HG03196 (cell line): Measurements from ENCODE around the gene DAAM2.

Source experiments
- ATAC-seq: cut with Tn5 transposase; IDR thresholded peaks from one replicate; pipeline ENCODE4 v1.9.1; 2021; ENCODE audit not compliant: unreplicated experiment

DAAM2 gene

GRCh38 chr6:39816747-39817146 is 24.6 kb downstream of the DAAM2 start:
- ATAC-seq = no peak

DNA sequence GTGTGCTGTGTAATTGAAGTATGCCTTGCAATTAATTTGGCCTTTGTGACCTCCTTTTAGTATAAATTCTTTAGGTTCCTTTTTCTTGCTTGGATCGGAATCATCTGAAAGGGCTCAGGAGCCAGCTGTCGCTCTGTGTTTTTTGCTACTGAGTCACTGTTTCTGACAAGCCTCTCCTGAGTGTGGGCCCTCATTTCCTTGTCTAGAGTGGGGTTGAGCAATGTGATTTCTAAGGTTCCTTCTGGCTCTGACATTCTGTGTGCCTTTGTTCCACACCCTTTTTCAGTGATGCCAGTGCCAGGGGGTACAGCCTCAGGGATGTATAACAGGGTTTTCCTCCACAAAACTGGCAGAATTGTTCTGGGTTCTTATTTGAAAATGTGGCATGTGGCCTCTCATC is 26.5 kb downstream of the DAAM2 start:
- ATAC-seq = no peak

GRCh38 chr6:39819228-39819627 is 27.1 kb downstream of the DAAM2 start:
- no peak for ATAC-seq

DNA sequence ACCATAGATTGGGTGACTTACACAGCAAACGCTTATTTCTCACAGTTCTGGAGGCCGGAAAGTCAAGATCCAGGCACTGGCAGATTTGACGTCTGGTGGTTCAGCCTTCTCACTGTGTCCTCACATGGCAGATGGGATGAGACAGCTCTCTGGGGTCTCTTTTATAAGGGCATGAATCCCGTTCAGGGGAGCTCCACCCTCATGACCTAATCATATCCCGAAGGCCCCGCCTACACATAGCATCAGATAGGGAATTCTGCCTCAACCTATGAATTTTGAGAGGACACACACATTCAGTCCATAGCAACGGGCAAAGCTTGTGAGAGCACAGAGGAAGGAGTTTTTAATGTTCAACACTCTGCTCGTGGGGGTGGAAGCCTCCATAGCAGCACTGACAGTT is 27.5 kb downstream of the DAAM2 start:
- no peak for ATAC-seq

DNA sequence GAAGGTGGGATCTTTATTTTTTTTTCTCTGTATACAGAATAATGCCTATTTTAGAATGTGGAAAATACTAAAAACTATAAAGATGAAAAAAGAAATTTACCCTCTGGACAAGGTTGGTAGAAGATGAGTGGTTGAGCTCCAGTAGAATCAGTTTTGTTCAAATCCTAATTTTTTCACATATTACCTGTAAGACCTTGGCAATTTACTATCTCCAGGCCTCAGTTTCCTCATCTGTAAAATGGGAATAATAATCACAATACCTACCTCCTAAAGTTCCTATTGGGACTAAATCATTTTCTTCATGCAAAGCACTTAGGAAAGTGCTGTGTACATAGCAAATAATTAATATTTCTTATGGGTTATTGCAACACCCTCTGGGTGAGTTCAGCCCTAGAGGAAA is 28.4 kb downstream of the DAAM2 start:
- ATAC-seq = no peak

GRCh38 chr6:39821046-39821740 is 29.0 kb downstream of the DAAM2 start:
- ATAC-seq = no peak

DNA sequence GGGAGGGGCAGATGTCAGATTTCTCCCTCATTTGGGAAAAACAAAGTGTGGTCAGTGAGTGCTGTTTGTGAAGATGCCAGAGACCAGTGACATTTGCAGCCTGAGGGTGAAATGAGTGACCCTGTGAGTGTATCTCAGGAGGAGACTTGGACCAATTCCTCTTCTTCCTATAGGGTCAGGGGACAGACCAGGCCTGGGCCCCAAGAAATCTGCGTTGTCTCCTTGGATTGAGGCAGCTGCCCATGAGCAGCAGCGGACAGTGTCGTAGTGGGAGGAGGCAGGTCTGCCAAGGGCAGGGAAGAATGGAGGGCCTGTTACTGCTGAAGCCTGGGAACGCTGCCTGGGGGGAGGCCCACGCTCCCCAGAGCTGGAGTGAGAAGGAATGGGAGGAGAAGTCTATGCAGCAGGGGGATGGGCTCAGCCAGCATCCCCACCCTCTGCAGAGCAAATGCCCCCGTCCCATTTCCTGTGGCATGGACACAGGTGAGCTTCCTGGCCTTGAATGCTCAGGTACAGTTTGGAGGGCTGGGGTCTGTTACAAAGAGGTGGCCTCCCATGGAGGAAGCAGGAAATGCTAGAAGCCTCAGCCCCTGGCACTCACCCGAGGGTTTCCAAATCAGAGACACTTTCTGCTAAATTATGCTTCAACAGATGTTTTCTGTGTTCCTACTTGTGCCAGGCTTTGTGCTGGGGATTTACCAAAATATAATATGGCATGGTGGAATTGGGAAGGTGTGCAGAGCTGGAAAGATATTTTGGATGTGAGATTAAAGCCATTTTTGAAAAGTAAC is 29.8 kb downstream of the DAAM2 start:
- no peak for ATAC-seq

GRCh38 chr6:39822846-39823815 is 31.0 kb downstream of the DAAM2 start:
- ATAC-seq = no peak

DNA sequence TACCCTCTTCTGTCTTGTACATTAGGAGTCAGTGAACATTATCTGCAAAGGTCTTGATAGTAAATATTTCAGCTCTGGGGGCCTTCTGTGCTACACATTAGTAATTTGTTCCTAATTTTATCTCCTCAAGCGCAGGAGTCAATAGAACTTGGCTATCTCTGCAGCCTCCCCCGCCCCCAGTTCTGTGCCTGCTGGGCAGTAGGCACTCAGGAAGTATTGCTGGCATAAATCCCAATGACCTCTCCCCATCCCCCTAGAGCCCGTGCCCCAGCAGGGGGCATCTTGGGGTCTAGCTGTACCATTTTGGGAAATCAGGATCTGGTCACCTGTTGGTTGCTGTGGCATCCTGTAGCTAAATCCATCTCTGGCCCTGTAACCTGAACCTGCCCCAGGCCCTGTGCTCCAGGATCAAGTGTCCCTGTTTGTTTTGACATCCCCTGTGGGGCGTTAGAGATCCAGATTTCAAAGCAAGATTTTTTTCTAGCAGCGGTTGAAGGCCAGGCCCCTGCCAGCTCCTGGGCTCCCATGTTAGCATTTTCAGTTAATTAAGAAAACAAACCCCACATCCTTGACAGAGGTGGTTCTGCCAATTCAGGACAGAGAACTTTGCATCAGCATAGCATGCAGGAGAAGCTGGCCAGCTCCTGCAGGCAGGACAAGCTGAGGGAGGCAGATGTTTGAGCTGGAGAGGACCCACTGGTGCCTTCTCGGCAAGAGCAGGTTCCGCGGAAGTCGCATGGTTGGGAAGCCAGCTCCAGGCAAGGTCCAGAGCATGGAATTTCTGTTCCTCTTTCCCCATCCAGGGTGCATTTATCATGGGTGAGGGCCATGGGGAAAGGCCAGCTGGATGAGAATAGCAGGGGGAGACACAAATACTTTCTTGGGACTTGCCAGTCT is 32.1 kb downstream of the DAAM2 start:
- ATAC-seq = no peak

DNA sequence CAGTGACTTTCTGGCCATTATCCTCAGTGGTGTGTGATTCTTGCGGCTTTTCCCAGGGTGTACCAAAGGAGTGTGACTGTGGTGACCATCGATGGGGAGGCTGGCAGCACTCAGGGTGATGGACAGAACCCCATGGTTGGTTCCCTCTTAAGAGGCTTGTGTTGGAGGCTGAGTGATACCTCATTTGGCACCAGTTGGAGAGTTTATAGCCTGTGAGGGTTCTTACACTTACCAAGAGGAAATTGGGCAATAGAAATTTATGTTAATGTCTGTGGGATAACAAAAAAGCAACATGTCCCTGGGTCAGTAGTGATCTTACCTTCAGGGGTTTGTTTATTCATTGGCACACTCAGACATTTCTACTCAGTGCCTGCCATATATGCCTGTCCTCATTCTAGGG is 37.2 kb downstream of the DAAM2 start:
- ATAC-seq = no peak

GRCh38 chr6:39830444-39830843 is 38.3 kb downstream of the DAAM2 start:
- no peak for ATAC-seq

GRCh38 chr6:39831701-39832100 is 39.5 kb downstream of the DAAM2 start:
- ATAC-seq = no peak

GRCh38 chr6:39834278-39834677 is 42.1 kb downstream of the DAAM2 start:
- no peak for ATAC-seq

- no peak for ATAC-seq
These were observed 42.7 kb downstream of the DAAM2 start for GRCh38 chr6:39834866-39835265.

DNA sequence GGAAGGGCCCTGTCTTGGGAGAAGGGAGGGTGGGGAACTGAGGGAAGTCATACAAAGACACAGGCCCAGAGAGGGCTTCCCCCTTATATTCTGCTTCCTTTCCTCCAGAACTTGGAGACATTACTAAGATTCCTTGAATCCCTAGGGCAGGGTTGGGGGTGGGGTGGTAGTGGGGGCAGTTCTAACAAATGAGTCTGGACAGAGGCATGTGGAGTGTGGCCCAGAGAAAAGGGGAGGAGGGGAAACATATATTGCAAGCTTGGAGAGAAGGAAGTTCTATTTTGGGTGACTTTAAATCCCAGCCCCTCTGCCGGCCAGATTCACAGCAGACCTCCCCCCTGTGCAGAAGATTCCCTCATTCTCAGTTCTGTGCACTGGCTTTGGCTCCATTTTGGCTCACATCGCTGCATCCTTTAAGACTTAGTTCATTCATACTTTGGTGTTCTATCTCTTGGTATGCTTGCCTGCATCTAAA is 43.7 kb downstream of the DAAM2 start:
- no peak for ATAC-seq

GRCh38 chr6:39836606-39837005 is 44.4 kb downstream of the DAAM2 start:
- ATAC-seq = no peak

DNA sequence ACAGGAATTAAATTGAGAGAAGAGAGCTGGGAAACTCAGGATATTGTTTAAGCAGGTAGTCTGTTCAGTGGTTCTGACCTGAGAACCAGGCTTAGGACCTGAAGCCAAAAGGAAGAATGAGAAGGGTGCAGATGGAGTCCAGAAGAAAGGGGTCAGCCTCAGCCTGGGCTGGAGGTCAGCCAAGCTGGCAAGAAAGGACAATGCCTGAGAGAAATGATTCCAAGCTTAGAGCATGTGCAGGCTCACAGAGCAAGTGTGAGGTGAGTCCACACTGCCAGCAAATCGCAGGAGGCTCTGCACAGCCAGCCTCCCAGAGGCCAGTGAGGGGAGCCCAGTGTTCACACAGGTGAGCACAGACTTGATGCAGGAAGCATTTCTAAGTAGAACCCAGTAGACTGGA is 47.3 kb downstream of the DAAM2 start:
- no peak for ATAC-seq

- ATAC-seq = no peak
These were observed 48.6 kb downstream of the DAAM2 start for GRCh38 chr6:39840781-39841180.

- ATAC-seq = no peak
These were observed 49.1 kb downstream of the DAAM2 start for GRCh38 chr6:39841291-39841690.

DNA sequence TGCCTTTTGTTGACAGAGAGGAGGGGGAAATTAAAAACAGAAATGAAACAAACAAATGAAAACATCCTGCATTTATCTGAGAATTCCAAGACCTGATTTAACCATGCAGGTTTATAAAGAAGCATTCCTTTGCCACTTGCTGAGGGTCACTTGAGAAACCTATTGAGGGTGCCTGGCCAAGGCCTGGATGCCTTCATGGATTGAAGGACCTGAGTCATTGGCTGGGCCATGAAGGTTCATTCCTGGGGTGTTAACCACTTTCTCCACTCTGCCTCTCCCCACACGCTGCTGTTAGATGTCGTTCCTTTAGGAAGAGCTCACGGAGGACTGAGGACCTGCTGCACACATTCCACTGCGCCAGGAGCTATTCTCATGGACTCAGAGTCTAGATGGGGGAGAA is 49.7 kb downstream of the DAAM2 start:
- no peak for ATAC-seq
